Measurements from ENCODE around the gene IER3.

DNA sequence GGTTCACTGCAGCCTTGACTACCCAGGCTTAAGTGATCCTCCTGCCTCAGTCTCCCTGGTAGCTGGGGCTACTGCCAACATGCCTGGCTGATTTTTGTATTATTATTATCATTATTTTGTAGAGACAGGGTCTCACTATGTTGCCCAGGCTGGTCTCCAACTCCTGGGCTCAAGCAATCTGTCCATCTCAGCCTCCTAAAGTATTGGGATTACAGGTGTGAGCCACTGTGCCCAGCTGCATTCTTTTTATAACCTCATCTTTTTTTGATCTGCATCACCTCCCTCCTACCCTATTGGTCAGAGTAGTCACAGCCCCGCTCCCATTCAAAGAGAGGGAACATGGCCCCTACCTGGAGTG is 23.6 kb upstream of the IER3 start:
- TF ChIP-seq, protein P1, sequence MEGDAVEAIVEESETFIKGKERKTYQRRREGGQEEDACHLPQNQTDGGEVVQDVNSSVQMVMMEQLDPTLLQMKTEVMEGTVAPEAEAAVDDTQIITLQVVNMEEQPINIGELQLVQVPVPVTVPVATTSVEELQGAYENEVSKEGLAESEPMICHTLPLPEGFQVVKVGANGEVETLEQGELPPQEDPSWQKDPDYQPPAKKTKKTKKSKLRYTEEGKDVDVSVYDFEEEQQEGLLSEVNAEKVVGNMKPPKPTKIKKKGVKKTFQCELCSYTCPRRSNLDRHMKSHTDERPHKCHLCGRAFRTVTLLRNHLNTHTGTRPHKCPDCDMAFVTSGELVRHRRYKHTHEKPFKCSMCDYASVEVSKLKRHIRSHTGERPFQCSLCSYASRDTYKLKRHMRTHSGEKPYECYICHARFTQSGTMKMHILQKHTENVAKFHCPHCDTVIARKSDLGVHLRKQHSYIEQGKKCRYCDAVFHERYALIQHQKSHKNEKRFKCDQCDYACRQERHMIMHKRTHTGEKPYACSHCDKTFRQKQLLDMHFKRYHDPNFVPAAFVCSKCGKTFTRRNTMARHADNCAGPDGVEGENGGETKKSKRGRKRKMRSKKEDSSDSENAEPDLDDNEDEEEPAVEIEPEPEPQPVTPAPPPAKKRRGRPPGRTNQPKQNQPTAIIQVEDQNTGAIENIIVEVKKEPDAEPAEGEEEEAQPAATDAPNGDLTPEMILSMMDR (tag by site-specific recombination; IDR thresholded peaks at IDR 0.05): no peak
- TF ChIP-seq BCL11A (tag by site-specific recombination; IDR thresholded peaks at IDR 0.05; ENCODE audit: low read depth): no peak
- TF ChIP-seq, protein P2, sequence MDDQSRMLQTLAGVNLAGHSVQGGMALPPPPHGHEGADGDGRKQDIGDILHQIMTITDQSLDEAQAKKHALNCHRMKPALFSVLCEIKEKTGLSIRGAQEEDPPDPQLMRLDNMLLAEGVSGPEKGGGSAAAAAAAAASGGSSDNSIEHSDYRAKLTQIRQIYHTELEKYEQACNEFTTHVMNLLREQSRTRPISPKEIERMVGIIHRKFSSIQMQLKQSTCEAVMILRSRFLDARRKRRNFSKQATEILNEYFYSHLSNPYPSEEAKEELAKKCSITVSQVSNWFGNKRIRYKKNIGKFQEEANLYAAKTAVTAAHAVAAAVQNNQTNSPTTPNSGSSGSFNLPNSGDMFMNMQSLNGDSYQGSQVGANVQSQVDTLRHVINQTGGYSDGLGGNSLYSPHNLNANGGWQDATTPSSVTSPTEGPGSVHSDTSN (CRISPR knock-in tag; IDR thresholded peaks at IDR 0.05): no peak
- TF ChIP-seq ZNF19 (tag by site-specific recombination; IDR thresholded peaks at IDR 0.05; ENCODE audit: low read depth): no peak
- no peak for TF ChIP-seq ZNF792 (tag by site-specific recombination; IDR thresholded peaks at IDR 0.05)
- TF ChIP-seq ZNF121 (tag by site-specific recombination; IDR thresholded peaks at IDR 0.05): peak; percentile 65; the same call in 1 of the 2 replicates
- TF ChIP-seq ZNF350 (tag by site-specific recombination; IDR thresholded peaks at IDR 0.05): no peak
- no peak for TF ChIP-seq ZNF624 (tag by site-specific recombination; IDR thresholded peaks at IDR 0.05)
- TF ChIP-seq ZNF10 (tag by site-specific recombination; IDR thresholded peaks at IDR 0.05): no peak
- no peak for TF ChIP-seq ZEB2 (tag by site-specific recombination; IDR thresholded peaks at IDR 0.05)
- TF ChIP-seq, protein P3, sequence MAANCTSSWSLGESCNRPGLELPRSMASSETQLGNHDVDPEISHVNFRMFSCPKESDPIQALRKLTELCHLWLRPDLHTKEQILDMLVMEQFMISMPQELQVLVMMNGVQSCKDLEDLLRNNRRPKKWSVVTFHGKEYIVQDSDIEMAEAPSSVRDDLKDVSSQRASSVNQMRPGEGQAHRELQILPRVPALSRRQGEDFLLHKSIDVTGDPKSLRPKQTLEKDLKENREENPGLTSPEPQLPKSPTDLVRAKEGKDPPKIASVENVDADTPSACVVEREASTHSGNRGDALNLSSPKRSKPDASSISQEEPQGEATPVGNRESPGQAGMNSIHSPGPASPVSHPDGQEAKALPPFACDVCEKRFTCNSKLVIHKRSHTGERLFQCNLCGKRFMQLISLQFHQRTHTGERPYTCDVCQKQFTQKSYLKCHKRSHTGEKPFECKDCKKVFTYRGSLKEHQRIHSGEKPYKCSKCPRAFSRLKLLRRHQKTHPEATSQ (tag by site-specific recombination; IDR thresholded peaks at IDR 0.05): no peak
- TF ChIP-seq ZNF529 (tag by site-specific recombination; IDR thresholded peaks at IDR 0.05; ENCODE audit: insufficient replicate concordance): no peak
- TF ChIP-seq SETDB1 (IDR thresholded peaks at IDR 0.05; ENCODE audit: insufficient read length, low read length): no peak
- TF ChIP-seq FEZF1 (tag by site-specific recombination; IDR thresholded peaks at IDR 0.05): no peak
